Measurements from ENCODE around the gene HASPIN. TPM values are rescaled to one million over a fixed set of nuclear protein-coding genes. Genes with fewer than 3 reads are reported as not detected.

The HASPIN gene
- total and polyA plus RNA-seq, 2 experiments from 2014 or later: 6.1 to 35.1 TPM

DNA sequence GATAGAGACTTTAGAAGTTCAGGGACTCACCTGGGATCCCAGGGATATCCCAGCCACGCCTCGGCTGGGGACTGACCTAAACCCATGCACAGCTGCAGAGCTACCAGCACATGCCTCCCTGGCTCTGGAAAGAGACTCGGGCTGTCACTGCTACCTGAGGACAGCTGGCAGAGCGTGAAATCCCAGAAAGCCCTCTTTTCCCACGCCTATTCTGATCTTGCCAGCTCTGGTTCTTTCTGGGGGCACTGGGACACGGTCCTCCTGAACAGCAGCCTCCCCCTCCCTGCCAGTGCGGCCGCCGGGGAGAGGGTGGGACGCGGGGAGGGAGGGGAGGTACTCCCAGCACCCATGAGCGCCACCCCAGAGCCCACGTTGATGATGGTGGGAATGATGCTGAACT lies 38.5 kb upstream of the HASPIN start:
- DNase-seq (ENCODE audit: low spot score): no peak
- H3K27me3 ChIP-seq (ENCODE audit: insufficient read depth): no peaks in the 10 kb centered on the region

More for the DNA sequence above, 38.5 kb upstream of the HASPIN start:
- no peak for ATAC-seq
- no peaks in the 10 kb centered on the region for H3K4me1 ChIP-seq (ENCODE audit: insufficient read depth)
- H3K9me2 ChIP-seq (ENCODE audit: insufficient read depth): no peaks in the 10 kb centered on the region
- H3K36me3 ChIP-seq (ENCODE audit: insufficient read depth): no peaks in the 10 kb centered on the region
- Mint-ChIP-seq H3K4me1 (peaks cover 10% of the 10 kb centered on the region), H3K4me3 (no peak overlapping the region), H3K36me3 (ENCODE audit: low read depth) (no peaks in the 10 kb centered on the region), H3K9me3 (no peaks in the 10 kb centered on the region), H3K27me3 (ENCODE audit: insufficient read depth, low read depth, poor library complexity) (no peaks in the 10 kb centered on the region), H3K27ac (no peak overlapping the region)
- H3K4me3 ChIP-seq: no peak overlapping the region
- no peak overlapping the region for H2AFZ ChIP-seq
- no peak for TF ChIP-seq CREB1 (CRISPR knock-in tag; IDR thresholded peaks at IDR 0.05; ENCODE audit: low read depth)
- no peak for TF ChIP-seq STAT1 (IDR thresholded peaks at IDR 0.05; ENCODE audit: unreplicated experiment)
- TF ChIP-seq NANOG (IDR thresholded peaks at IDR 0.05; ENCODE audit: borderline replicate concordance): no peak
- no peak for TF ChIP-seq POLR2AphosphoS5 (IDR thresholded peaks at IDR 0.05; ENCODE audit: low read depth)
- no peak for TF ChIP-seq JUNB (IDR thresholded peaks at IDR 0.05; ENCODE audit: unreplicated experiment)
- no peak for TF ChIP-seq EZH2 (IDR thresholded peaks at IDR 0.05; ENCODE audit: low read depth, unreplicated experiment)
- TF ChIP-seq, protein P1, sequence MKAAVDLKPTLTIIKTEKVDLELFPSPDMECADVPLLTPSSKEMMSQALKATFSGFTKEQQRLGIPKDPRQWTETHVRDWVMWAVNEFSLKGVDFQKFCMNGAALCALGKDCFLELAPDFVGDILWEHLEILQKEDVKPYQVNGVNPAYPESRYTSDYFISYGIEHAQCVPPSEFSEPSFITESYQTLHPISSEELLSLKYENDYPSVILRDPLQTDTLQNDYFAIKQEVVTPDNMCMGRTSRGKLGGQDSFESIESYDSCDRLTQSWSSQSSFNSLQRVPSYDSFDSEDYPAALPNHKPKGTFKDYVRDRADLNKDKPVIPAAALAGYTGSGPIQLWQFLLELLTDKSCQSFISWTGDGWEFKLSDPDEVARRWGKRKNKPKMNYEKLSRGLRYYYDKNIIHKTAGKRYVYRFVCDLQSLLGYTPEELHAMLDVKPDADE (IDR thresholded peaks at IDR 0.05): no peak
- TF ChIP-seq, protein P2, sequence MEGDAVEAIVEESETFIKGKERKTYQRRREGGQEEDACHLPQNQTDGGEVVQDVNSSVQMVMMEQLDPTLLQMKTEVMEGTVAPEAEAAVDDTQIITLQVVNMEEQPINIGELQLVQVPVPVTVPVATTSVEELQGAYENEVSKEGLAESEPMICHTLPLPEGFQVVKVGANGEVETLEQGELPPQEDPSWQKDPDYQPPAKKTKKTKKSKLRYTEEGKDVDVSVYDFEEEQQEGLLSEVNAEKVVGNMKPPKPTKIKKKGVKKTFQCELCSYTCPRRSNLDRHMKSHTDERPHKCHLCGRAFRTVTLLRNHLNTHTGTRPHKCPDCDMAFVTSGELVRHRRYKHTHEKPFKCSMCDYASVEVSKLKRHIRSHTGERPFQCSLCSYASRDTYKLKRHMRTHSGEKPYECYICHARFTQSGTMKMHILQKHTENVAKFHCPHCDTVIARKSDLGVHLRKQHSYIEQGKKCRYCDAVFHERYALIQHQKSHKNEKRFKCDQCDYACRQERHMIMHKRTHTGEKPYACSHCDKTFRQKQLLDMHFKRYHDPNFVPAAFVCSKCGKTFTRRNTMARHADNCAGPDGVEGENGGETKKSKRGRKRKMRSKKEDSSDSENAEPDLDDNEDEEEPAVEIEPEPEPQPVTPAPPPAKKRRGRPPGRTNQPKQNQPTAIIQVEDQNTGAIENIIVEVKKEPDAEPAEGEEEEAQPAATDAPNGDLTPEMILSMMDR (conservative IDR thresholded peaks at IDR 0.05; ENCODE audit: low read depth in 2 of 2): no peak
- TF ChIP-seq, protein P3, sequence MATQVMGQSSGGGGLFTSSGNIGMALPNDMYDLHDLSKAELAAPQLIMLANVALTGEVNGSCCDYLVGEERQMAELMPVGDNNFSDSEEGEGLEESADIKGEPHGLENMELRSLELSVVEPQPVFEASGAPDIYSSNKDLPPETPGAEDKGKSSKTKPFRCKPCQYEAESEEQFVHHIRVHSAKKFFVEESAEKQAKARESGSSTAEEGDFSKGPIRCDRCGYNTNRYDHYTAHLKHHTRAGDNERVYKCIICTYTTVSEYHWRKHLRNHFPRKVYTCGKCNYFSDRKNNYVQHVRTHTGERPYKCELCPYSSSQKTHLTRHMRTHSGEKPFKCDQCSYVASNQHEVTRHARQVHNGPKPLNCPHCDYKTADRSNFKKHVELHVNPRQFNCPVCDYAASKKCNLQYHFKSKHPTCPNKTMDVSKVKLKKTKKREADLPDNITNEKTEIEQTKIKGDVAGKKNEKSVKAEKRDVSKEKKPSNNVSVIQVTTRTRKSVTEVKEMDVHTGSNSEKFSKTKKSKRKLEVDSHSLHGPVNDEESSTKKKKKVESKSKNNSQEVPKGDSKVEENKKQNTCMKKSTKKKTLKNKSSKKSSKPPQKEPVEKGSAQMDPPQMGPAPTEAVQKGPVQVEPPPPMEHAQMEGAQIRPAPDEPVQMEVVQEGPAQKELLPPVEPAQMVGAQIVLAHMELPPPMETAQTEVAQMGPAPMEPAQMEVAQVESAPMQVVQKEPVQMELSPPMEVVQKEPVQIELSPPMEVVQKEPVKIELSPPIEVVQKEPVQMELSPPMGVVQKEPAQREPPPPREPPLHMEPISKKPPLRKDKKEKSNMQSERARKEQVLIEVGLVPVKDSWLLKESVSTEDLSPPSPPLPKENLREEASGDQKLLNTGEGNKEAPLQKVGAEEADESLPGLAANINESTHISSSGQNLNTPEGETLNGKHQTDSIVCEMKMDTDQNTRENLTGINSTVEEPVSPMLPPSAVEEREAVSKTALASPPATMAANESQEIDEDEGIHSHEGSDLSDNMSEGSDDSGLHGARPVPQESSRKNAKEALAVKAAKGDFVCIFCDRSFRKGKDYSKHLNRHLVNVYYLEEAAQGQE (IDR thresholded peaks at IDR 0.05; ENCODE audit: unreplicated experiment): no peak
- TF ChIP-seq EZH2phosphoT487 (IDR thresholded peaks at IDR 0.05; ENCODE audit: unreplicated experiment): no peak
- no peak for TF ChIP-seq ZNF114 (CRISPR knock-in tag; IDR thresholded peaks at IDR 0.05)
- no peak for TF ChIP-seq ZNF331 (CRISPR knock-in tag; IDR thresholded peaks at IDR 0.05; ENCODE audit: low read depth)
- TF ChIP-seq, protein P4, sequence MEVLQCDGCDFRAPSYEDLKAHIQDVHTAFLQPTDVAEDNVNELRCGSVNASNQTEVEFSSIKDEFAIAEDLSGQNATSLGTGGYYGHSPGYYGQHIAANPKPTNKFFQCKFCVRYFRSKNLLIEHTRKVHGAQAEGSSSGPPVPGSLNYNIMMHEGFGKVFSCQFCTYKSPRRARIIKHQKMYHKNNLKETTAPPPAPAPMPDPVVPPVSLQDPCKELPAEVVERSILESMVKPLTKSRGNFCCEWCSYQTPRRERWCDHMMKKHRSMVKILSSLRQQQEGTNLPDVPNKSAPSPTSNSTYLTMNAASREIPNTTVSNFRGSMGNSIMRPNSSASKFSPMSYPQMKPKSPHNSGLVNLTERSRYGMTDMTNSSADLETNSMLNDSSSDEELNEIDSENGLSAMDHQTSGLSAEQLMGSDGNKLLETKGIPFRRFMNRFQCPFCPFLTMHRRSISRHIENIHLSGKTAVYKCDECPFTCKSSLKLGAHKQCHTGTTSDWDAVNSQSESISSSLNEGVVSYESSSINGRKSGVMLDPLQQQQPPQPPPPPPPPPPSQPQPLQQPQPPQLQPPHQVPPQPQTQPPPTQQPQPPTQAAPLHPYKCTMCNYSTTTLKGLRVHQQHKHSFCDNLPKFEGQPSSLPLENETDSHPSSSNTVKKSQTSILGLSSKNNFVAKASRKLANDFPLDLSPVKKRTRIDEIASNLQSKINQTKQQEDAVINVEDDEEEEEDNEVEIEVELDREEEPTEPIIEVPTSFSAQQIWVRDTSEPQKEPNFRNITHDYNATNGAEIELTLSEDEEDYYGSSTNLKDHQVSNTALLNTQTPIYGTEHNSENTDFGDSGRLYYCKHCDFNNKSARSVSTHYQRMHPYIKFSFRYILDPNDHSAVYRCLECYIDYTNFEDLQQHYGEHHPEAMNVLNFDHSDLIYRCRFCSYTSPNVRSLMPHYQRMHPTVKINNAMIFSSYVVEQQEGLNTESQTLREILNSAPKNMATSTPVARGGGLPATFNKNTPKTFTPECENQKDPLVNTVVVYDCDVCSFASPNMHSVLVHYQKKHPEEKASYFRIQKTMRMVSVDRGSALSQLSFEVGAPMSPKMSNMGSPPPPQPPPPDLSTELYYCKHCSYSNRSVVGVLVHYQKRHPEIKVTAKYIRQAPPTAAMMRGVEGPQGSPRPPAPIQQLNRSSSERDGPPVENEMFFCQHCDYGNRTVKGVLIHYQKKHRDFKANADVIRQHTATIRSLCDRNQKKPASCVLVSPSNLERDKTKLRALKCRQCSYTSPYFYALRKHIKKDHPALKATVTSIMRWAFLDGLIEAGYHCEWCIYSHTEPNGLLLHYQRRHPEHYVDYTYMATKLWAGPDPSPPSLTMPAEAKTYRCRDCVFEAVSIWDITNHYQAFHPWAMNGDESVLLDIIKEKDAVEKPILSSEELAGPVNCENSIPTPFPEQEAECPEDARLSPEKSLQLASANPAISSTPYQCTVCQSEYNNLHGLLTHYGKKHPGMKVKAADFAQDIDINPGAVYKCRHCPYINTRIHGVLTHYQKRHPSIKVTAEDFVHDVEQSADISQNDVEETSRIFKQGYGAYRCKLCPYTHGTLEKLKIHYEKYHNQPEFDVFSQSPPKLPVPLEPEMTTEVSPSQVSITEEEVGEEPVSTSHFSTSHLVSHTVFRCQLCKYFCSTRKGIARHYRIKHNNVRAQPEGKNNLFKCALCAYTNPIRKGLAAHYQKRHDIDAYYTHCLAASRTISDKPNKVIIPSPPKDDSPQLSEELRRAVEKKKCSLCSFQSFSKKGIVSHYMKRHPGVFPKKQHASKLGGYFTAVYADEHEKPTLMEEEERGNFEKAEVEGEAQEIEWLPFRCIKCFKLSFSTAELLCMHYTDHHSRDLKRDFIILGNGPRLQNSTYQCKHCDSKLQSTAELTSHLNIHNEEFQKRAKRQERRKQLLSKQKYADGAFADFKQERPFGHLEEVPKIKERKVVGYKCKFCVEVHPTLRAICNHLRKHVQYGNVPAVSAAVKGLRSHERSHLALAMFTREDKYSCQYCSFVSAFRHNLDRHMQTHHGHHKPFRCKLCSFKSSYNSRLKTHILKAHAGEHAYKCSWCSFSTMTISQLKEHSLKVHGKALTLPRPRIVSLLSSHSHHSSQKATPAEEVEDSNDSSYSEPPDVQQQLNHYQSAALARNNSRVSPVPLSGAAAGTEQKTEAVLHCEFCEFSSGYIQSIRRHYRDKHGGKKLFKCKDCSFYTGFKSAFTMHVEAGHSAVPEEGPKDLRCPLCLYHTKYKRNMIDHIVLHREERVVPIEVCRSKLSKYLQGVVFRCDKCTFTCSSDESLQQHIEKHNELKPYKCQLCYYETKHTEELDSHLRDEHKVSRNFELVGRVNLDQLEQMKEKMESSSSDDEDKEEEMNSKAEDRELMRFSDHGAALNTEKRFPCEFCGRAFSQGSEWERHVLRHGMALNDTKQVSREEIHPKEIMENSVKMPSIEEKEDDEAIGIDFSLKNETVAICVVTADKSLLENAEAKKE (CRISPR knock-in tag; IDR thresholded peaks at IDR 0.05): no peak
- no peak overlapping the region for H3K4me2 ChIP-seq
- peaks cover 6% of the 10 kb centered on the region for H3F3A ChIP-seq (replicated peaks; ENCODE audit: low read depth)
- H4K20me1 ChIP-seq (replicated peaks; ENCODE audit: insufficient read depth): no peaks in the 10 kb centered on the region
- H3K79me2 ChIP-seq (replicated peaks; ENCODE audit: insufficient read depth): no peaks in the 10 kb centered on the region
- no peak overlapping the region for H3K27ac ChIP-seq (ENCODE audit: low read depth)

Data from GM23338 (cell line).